HG03575 (cell line): ENCODE measurements around the gene CCS.
"Not testable (repeated sequence)": the region's sequence is repeated elsewhere in the genome, so short reads cannot be mapped to it uniquely, and the experiment has no call there.

ENCODE experiments used
- ATAC-seq: cut with Tn5 transposase; IDR thresholded peaks from one replicate; pipeline ENCODE4 v1.9.1; 2021; ENCODE audit not compliant: unreplicated experiment, insufficient number of reproducible peaks, low FRiP score; ENCODE audit errors: extremely low read depth

CCS gene

DNA sequence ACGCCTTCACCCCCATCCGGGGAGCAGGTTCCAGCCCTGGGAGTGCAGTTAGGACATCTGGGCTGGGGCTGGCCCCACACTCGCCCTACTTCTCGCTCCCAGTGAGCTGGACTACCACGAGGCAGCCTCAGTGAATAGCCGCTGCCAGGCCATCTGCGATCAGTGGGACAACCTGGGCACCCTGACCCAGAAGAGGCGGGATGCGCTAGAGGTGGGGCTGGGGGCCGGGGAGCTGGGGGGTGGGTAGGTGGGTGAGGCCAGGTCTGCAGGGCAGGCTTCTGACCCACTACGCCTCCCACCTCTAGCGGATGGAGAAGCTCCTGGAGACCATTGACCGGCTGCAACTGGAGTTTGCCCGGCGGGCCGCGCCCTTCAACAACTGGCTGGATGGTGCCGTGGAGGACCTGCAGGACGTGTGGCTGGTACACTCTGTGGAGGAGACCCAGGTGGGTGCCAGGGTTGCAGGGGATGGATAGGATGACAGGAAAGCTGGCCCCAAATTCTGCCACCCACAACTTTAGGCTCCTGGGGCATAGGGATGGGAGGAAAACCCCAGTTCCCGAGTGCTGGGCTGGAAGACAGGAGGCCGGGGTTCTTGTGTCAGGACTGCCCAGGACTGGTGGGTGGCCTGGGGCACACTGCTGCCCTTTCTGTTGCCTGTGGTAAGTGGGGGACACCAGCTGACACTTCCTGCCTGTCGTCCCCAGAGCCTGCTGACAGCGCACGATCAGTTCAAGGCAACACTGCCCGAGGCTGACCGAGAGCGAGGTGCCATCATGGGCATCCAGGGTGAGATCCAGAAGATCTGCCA is 32.9 kb upstream of the CCS start:
- no peak for ATAC-seq

DNA sequence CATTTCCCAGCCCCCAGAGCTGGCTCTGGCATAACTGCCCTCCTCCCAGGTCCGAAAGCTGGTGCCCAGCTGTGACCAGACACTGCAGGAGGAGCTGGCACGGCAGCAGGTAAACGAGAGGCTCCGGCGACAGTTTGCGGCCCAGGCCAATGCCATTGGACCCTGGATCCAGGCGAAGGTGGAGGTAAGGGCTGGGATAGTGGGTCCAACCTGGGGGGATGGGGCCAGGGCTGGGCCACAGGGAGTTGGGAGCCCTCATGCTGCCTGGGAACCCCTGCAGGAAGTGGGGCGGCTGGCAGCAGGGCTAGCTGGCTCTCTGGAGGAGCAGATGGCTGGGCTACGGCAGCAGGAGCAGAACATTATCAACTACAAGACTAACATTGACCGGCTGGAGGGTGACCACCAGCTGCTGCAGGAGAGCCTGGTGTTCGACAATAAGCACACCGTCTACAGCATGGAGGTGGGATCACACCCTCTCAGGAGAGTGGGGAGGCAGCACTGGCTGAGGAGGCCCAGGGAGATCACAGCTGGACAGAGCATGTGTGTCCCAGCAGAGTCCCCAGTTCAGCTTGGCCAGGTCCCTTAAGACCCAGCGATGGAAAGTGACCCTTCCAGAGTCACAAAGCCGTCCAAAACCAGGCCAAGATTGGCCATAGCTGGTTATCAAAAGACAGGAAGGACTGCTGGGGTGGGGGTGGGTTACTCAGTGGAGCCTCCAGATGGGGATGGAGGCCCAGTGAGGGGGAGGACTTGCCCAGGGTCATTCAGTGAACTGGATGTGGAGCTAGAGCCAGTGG is 31.6 kb upstream of the CCS start:
- no peak for ATAC-seq

DNA sequence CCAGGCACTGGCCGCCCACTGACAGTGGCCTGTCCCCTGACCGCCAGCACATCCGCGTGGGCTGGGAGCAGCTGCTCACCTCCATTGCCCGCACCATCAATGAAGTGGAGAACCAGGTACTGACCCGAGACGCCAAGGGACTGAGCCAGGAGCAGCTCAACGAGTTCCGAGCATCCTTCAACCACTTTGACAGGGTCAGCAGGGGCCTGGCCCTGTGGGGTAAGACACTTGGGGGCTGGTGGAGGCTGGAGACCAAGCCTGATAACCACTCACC is 31.1 kb upstream of the CCS start:
- ATAC-seq: no peak

DNA sequence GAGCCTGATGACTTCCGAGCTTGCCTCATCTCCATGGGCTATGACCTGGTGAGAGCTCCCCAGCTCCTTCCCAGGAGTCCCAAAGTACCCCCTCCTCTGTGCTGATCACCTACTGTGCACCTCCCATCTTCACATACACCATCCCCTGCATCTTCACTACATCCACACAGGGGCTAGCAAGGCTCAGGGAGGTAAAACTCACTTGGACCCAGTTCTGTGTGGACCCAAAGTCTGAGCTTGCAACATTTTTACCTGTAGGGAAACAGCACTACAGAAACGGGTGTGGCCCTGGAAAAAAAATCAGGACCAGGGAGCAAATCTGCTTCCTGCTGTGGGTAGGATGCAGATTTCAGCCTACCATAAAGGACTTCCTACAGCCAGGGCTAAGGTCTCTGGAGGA is 30.7 kb upstream of the CCS start:
- no peak for ATAC-seq

DNA sequence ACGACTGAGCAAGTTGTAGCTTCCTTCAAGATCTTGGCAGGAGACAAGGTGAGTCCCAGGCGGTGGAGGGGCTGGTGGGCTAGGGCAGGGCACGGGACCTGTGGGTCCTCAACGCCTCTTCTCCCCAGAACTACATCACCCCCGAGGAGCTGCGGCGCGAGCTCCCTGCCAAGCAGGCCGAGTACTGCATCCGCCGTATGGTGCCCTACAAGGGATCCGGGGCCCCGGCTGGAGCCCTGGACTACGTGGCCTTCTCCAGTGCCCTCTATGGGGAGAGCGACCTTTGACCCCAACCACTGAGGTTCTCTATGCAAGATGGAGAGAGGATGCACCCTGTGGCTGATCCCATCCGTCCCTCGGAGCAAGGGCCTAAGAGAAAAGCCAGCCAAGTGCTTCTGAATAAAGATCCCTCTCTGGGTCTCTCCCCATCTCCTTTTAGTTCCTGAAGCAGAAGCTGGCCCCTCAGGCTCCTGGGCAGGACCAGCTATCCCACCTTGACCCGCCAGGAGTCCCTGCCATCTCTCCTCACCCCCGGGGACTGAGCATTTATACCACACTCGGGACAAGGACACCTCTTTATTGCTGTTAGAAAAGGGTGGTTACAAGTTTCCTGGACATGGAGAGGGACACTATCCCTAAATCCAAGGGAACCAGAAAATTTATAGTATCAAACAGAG is 29.9 kb upstream of the CCS start:
- no peak for ATAC-seq

DNA sequence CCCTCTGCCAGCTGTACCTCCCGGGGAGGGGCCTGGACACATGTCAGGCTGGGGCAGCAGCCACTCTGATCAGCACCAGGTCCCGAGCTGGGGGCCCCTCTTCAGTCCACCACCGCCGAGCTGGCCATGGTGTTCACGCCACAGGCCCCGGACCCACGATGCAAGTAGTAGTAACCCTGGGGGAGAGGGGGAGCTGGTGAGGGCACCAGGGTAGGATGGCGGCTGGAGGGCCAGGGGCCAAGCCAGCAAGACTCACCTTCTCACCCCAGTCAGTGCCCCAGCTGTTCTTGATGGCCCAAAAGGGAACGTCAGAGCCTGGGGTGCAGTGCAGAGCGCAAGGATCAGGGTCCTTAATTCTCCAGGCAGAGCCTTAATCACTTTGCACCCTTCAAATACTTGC is 29.2 kb upstream of the CCS start:
- ATAC-seq: no peak

DNA sequence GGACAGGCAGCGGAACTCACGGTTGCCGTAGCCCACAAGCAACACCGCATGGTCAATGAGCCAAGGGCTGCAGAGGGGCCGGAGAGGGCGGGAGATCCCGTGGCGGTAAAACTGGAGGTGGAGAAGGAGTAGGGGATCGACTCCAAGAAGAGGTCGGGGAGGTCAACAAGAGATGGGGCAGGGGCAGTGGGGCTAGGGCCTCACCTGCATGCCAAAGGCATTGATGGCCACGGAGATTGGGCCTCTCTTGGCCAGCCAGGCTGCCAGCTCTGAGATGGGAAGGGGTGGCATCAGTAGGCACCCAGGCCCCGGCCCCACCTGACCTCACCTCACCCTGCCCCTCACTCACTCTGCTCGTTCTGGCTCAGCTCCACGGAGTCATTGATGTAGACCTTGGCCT is 28.4 kb upstream of the CCS start:
- no peak for ATAC-seq

DNA sequence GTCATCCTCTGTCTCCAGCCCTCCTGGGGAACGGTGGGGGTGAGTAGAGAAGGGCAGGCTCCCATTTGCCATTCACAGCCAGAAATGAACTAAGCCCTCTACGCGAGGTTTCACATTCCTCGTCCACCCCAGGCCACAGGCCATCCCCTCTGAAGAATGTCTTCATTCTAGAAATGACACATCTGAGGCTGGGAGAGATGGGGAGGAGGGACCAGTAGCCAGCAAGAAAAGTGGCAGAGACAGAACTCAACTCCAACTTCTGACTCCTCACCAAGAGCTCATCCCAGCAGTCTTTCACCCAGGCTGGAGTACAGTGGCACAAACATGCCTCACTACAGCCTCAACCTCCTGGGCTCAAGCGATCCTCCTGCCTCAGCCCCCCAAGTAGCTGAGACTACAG is 28.0 kb upstream of the CCS start:
- ATAC-seq: no peak

DNA sequence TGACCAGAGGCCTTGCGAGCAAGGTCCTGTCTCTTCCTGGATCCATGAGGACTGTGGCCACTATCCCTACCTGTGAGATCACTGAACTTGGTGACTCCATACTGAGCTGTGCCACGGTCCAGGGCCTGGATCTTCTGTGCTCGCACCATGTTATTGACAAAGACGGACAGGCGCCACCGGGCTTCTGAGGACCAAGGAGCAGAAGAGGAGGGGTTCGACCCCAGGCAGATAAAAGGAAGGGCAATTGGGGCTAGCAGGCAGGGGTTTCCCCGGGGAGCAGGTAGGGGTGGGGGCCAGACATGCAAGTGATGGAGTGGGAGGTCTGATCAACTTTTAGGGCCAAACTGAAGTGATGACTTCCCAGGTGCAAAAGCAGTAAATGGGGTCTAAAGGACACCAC is 26.8 kb upstream of the CCS start:
- ATAC-seq: no peak

DNA sequence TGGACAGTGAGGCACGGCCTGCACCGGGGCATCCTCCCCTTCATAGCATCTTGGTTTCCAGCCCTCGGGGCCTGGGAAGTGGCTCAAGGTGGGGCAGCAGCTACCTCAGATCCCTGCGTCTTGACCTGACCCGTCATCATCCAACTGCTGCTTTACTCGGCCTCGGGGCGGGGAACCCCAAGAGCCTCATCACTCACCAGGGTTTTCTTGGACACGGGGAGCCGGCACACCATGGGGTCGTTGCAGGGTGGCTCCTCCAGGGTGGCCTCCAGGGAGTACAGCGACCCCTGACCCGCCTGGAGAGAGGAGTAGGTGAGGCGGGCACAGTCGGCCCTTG is 25.2 kb upstream of the CCS start:
- no peak for ATAC-seq

DNA sequence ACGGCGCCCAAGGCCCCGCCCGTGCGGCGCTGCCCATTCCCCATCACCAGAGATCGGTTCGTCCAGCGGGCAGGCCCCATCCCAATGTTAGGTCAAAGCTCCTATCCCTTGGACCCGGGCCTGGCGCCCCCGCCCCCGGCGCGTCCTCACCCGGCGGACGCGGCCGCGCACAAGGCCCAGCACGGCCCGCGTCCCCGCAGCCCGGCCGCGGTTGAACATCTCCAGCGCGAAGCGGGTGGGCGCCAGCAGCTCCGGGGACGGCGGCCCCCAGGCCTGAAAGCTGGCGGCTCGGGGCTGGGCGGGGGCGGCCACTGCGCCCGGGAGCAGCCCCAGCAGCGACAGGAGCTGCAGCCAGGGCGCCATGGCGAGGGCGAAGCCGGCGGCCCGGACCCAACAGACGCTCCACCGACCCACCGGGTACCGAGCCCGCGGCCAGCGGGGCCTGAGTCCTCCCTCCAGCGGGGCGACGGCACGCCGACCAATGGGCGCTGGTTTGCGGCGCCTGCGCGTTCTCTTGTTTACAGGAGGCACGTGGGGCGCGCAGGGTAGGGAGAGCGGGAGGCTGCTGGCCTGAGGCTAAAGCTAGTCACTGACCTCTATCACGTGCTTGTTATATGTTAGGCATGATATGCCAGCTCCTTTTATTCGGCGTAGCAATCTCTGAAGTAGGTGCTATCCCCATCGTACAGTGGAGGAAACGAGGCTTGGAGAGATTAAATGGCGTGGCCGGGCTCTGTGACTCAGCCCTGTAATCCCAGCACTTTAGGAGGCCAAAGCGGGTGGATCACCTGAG is 24.7 kb upstream of the CCS start, which contains the start of gene CTSF:
TSS of gene CTSF (minus strand) at position 483 of the 793 bp plus-strand sequence. CDS start at position 363, 120 bp downstream.
- ATAC-seq: no peak

DNA sequence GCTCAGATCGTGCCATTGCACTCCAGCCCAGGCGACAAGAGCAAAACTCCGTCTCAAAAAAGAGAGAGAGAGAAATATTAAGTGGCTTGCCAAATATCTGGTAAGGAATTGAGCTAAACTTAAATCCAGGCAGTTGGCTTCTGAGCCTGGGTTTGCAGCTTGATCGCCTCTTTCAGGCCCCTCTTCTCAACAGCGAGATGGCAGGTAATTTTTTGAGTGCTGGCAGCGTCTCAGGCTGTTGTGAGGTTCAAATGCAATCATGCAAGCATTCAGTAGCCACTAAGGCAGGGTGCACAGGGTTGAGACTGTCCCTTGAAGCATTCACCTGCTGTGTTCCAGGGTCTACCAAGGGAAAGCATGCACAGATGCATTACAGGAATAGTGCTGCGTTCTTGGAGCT is 23.9 kb upstream of the CCS start:
- no peak for ATAC-seq

DNA sequence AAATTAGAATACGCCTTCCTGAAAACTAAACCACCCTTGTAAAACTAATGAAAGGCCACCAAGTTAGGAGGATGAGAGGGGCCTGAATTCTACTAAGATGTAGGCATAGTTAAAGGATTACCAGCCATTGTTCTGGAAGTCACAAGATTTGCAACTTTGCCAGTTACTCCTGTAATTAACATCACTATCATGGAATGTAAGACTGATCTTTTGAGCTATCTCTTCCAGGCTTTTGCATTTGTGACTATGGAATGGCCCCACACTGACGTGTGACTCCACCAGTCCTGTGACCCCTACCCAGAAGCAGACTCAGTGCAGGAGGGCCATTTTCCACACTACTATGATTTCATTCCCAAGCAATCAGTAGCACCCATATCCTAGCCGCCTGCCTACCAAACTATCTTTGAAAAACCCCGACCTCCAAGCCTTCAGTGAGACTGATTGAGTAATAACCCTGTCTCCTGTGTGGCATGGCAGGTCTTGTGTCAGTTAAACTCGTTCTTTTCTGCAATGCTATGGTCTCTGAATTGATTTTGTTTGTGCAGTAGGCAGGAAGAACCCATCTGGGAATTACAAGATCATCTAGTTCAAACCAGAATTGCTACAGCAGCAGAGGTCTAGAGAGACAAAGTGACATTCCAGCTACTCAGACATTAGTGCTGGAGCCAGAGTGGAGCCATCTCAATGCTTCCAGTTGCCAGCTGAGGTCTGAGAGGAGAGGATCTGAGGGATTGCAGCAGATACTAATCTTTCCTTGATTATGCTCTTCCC is 22.7 kb upstream of the CCS start:
- no peak for ATAC-seq

DNA sequence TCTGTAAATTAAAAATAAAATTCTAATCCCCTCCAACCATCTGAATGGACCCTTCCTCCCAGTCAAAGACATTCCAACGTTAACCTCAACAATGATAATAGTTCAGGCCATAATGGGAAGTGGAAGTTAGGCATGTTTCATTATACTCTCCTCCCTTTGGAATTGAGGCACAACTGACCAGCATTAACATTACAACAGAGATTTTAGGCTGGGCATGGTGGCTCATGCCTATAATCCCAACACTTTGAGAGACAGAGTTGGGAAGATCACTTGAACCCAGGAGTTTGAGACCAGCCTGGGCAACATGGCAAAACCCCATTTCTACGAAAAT is 22.2 kb upstream of the CCS start:
- ATAC-seq: no peak

DNA sequence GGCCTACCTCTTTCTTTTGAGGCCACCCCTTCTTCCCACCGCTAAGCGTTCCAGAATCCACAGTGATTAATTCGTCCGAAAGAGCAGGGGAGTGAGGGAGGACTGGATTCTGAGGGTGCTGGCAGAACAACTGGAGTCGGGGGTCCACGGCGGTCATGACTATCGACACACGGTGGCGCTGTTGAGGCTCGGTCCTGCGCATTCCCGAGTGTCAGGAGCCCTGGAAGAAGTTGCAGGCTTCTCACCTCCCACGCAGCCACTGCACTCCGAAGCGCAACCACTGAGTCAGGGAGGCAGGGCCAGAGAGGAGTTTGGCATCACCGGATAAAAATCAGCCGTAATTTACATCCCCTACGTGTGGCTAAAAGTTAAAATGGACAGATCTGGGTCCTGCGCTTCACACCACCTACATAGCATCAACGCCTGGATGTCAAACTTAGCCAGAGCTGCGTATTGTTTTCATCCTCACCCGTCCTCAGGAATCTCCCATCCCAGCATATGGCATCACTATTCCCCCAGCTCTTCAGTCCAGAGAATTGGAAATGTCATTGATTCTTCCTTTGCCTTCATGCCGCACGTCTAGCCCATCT is 13.9 kb upstream of the CCS start:
- ATAC-seq: no peak

DNA sequence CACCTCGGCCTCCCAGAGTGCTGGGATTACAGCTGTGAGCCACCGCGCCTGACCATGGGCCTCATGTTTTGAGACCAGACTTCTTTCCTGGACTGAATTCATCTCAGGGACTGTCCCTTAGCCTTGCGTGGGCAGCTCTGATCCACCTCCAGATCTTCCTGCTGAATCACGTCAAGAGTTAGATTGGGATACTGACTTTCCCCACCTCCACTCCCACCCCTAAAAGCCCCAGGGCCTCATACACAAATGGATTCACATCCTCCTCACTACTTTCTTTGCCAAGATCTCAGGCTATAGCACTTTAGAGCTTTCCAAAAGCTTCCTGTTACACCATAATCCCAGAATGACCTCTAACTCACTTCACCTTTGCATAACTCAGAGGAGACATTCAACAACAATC is 12.2 kb upstream of the CCS start:
- ATAC-seq: no peak

DNA sequence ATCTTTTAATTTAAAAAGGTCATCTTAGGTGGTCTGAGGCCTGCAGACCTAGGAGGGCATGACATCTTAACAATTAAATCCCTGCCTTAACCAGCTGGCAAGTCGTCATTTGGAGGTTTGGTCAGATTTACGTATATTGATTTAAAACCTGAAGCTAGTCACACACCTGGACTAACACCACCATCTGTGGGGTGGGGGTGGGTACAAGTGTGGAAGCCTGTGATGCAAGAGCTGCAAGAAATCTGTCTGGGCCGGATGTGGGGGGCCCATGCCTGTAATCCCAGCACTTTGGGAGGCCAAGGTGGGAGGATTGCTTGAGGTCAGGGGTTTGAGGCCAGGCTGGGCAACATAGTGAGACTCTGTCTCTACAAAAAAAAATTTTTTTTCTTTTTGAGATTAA is 11.7 kb upstream of the CCS start:
- no peak for ATAC-seq

DNA sequence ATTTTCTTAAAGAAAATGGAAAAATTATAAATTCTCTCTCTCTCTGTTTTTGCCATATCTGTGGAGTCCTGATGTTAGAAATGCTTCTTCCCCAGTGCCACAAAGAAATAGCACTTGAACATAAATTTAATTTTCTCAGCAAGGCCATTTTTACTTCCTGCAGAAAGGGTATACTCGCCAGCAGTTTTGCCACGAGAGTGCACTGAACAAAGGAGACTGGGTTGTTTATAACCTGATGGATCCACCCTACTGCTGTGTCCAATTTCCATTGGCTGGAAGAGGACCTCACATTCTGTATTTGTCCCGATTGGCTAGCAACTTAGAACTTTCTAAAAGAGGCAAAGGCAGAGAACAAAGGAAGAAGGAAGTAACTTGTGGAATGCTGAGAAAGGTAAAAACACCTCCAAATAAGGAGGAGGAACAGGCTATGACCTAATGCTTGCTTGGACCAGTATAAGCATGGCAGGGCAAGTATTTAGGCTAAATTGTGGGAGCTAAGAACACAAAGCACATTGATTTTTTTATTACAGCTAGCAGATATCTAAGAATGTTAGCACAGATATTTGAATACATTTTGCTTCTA is 10.3 kb upstream of the CCS start:
- not testable (repeated sequence) for ATAC-seq
